ENCODE results near the gene KCNG4. TPM values are rescaled to one million over a fixed set of nuclear protein-coding genes. Genes with fewer than 3 reads are reported as not detected.

KCNG4 gene
- total RNA-seq, 1 experiment from 2014 or later = not detected

GRCh38 chr16:84245956-84246678 lies 6.3 kb upstream of the KCNG4 start:
- H2BK12ac ChIP-seq (ENCODE audit: insufficient read length, low read depth, low read length) = no peak overlapping the region
- H4K5ac ChIP-seq (ENCODE audit: insufficient read length, low read depth, low read length) = no peak overlapping the region
- no peaks in the 10 kb centered on the region for H4K20me1 ChIP-seq (ENCODE audit: control insufficient read depth, insufficient read depth, insufficient read length)
- no peak overlapping the region for H3K27ac ChIP-seq (ENCODE audit: insufficient read length, low read depth, low read length)
- H3K4me2 ChIP-seq (ENCODE audit: insufficient read depth, insufficient read length, low read length) = no peak overlapping the region
- H3K23me2 ChIP-seq (ENCODE audit: insufficient read length, low read depth, low read length, poor library complexity, severe bottlenecking) = no peaks in the 10 kb centered on the region
- no peaks in the 10 kb centered on the region for H3K79me1 ChIP-seq (ENCODE audit: insufficient read depth, low read depth, low read length, poor library complexity, severe bottlenecking)
- no peak overlapping the region for H3T11ph ChIP-seq (ENCODE audit: low read length)
- H2BK15ac ChIP-seq (ENCODE audit: low read depth, low read length) = no peak overlapping the region
- no peaks in the 10 kb centered on the region for H3K4me1 ChIP-seq (ENCODE audit: insufficient read depth, low read length)
- no peak overlapping the region for H2BK20ac ChIP-seq (ENCODE audit: low read depth, low read length, poor library complexity, severe bottlenecking)
- no peak overlapping the region; a peak in 1 of 7 replicates for H3K27ac Mint-ChIP-seq
- no peaks in the 10 kb centered on the region for H3K79me2 ChIP-seq (ENCODE audit: insufficient read depth, low read length)
- H2BK120ac ChIP-seq (ENCODE audit: low read depth, low read length, poor library complexity, severe bottlenecking) = no peak overlapping the region
- no peak overlapping the region for H3K4me3 Mint-ChIP-seq
- no peak overlapping the region for H2AFZ ChIP-seq (ENCODE audit: low read length)
- WGBS (ENCODE audit: extremely low coverage, insufficient read length, low lambda C conversion rate) = no CpG with 5 or more reads among the region's 10 CpGs
- H3K4me1 Mint-ChIP-seq = no peaks in the 10 kb centered on the region
- H3K18ac ChIP-seq (ENCODE audit: insufficient read length, low read depth, low read length) = no peak overlapping the region
- H3K9me3 ChIP-seq (ENCODE audit: control insufficient read depth, low read depth, low read length) = no peaks in the 10 kb centered on the region
- no peak for DNase-seq
- peaks cover 8% of the 10 kb centered on the region for H3K27me3 Mint-ChIP-seq (ENCODE audit: low read depth)
- no peak overlapping the region for H4K91ac ChIP-seq (ENCODE audit: insufficient read length, low read depth, low read length)
- H4K8ac ChIP-seq (replicated peaks; ENCODE audit: insufficient read length, low read depth, low read length) = no peak overlapping the region
- no peak overlapping the region for H2BK5ac ChIP-seq (ENCODE audit: insufficient read length, low read length)
- no peak for TF ChIP-seq CTCF (conservative IDR thresholded peaks at IDR 0.05)
- H3K9ac ChIP-seq (ENCODE audit: extremely low read depth, insufficient read length, low read length) = no peak overlapping the region
- no peak overlapping the region for H2AK5ac ChIP-seq (ENCODE audit: insufficient read length, low read length)
- H3K56ac ChIP-seq (ENCODE audit: insufficient read length, low read depth, low read length) = no peak overlapping the region
- no peak overlapping the region for H3K23ac ChIP-seq (ENCODE audit: insufficient read length, low read depth, low read length)
- no peak overlapping the region for H3K14ac ChIP-seq (ENCODE audit: insufficient read depth, low read length)
- no peaks in the 10 kb centered on the region for H3K27me3 ChIP-seq (ENCODE audit: insufficient read depth, low read length)
- peaks cover 0 to 4% of the 10 kb centered on the region in 2 experiments; a peak in 3 of 5 replicates for H3K9me3 Mint-ChIP-seq
- no peaks in the 10 kb centered on the region for H3K36me3 Mint-ChIP-seq (ENCODE audit: insufficient read depth in 1 of 3, low read depth in 3 of 3)
- no peak overlapping the region for H3K4ac ChIP-seq (ENCODE audit: low read depth, low read length)
